Measurements from ENCODE around the gene BATF2. TPM values are rescaled to one million over a fixed set of nuclear protein-coding genes. Genes with fewer than 3 reads are reported as not detected.

Gene BATF2
- total and polyA plus RNA-seq, 9 of the 15 experiments (the other 6 are each of a cell fraction or from before 2014, with no cell fraction given): 1.7 to 8.9 (median 6.4) TPM

- TF ChIP-seq ZBTB40 (IDR thresholded peaks at IDR 0.05) (no peak), ZBTB40 (CRISPR knock-in tag; IDR thresholded peaks at IDR 0.05) (no peak), ZNF253 (CRISPR knock-in tag; conservative IDR thresholded peaks at IDR 0.05) (no peak), ATF7 (IDR thresholded peaks at IDR 0.05) (no peak; the same call in 1 of the 2 replicates), USF2 (CRISPR knock-in tag; IDR thresholded peaks at IDR 0.05) (no peak), TCF3 (CRISPR knock-in tag; IDR thresholded peaks at IDR 0.05) (no peak), E2F3 (CRISPR knock-in tag; IDR thresholded peaks at IDR 0.05) (peak; percentile 82), CC2D1A (IDR thresholded peaks at IDR 0.05) (no peak), ZSCAN32 (CRISPR knock-in tag; IDR thresholded peaks at IDR 0.05) (no peak), LARP7 (IDR thresholded peaks at IDR 0.05) (no peak), NCOR1 (IDR thresholded peaks at IDR 0.05) (no peak), ZNF592 (IDR thresholded peaks at IDR 0.05) (no peak)
Observed at GRCh38 chr11:65040847-65041622, 44.3 kb upstream of the BATF2 start, which contains the start of gene SAC3D1 (continued).
